WI38 (cell line): ENCODE results near the gene ABCA7.

ENCODE experiments used
- H3K4me3 ChIP-seq: 2 replicates; pipeline ENCODE4 v1.5.1; 2011; ENCODE audit warnings: low read depth, mild to moderate bottlenecking, control low read depth, low read length
- TF ChIP-seq, protein P1 (sequence below): IDR thresholded peaks from 2 replicates; pipeline ENCODE4 v1.5.1; 2012; ENCODE audit warnings: low read depth, mild to moderate bottlenecking, control low read depth, low read length

Gene ABCA7

DNA sequence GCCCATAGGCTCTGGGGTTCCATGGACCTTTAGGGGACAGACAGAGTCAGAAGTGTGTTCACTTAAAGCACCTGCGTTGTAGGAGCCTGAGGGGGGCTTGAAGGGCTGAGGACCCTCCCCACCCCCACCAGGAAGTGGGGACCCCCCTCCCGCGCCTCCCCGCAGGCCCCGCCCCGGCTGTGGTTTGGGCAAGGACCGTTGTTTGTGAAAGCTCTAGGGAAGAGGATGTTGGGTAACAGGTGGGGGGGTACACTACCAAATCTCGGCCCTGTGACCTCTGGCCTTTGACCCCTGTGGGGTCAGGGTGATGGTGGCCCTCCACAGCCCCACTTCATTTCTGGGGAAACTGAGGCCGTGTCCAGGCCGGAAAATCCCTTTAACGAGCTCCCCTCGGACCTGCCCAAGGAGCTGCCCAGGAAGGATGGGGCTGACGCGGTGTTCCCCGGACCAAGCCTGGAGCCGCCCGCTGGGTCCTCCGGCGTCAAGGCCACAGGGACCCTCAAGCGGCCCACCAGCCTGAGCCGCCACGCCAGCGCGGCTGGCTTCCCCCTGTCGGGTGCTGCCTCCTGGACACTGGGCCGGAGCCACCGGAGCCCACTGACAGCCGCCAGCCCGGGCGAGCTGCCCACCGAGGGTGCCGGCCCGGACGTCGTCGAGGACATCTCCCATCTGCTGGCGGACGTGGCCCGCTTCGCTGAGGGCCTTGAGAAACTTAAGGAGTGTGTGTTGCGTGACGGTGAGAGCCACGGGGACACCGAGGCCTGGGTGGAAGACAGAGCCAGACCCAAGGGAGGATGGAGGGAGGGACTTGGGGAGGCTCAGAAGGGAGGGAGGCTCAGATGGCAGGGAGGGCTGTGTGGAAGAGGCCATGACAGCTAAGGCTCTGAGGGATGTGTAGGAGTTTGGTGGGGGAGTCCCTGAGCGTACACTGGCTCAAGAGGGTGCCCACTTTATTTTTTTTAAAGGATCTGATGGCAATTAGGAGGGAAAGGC lies 28.4 kb downstream of the ABCA7 start:
- no peak overlapping the region for H3K4me3 ChIP-seq
- TF ChIP-seq, protein P1, sequence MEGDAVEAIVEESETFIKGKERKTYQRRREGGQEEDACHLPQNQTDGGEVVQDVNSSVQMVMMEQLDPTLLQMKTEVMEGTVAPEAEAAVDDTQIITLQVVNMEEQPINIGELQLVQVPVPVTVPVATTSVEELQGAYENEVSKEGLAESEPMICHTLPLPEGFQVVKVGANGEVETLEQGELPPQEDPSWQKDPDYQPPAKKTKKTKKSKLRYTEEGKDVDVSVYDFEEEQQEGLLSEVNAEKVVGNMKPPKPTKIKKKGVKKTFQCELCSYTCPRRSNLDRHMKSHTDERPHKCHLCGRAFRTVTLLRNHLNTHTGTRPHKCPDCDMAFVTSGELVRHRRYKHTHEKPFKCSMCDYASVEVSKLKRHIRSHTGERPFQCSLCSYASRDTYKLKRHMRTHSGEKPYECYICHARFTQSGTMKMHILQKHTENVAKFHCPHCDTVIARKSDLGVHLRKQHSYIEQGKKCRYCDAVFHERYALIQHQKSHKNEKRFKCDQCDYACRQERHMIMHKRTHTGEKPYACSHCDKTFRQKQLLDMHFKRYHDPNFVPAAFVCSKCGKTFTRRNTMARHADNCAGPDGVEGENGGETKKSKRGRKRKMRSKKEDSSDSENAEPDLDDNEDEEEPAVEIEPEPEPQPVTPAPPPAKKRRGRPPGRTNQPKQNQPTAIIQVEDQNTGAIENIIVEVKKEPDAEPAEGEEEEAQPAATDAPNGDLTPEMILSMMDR, result no peak

DNA sequence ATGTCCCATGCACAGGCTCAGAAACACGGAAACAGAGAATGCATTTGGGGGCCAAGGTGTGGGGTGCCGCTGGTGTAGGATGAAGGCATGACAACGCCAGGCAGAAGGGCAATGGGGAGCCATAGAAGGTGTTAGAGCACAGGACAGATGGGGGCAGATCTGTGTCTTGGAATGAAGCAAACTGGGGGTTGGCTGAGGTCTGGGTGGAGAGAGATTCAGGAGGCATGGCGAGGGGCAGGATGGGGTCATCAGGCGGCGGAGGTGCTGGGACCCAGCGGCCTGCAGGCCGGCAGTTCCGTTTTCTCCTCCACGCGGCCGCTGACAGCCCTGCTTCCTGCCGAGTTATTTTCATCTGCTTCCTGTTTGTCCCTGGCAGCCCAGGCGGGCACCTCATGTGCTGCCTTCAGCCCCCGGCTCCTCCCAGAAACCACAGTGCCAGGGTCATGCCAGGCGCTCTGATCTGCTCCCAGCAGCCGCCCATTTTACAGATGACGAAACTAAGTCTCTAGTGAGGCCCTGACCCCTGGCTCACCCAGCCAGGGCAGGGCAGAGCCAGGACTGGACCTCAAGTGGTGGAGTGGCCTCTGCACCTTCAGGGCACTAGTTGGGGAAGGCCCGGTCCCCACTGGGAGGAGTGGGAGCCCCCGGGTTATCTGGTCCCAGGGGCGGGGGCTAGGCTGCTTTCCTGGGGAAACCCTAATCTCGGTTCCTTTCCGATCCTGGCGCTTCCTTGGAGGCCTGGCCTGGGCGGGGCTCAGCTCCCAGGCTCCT lies 29.3 kb downstream of the ABCA7 start:
- TF ChIP-seq, protein P1, result no peak
- no peak overlapping the region for H3K4me3 ChIP-seq

DNA sequence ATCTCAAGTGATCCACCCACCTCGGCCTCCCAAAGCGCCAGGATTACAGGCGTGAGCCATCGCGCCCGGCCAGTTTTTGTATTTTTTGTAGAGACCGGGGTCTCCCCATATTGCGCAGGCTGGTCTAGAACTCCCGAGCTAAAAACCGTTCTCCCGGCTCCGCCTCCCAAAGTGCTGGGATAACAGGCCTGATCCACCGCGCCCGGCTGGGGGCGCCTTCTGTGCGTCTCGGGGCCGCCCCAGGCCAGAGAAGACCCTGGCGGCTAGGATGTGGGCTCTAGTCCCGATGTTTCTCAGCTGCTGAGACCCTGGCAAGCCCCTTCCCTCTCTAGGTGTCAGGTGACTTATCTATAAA lies 30.6 kb downstream of the ABCA7 start:
- H3K4me3 ChIP-seq, result no peak overlapping the region
- TF ChIP-seq, protein P1, result no peak

- TF ChIP-seq, protein P1, result no peak
- no peak overlapping the region for H3K4me3 ChIP-seq
Observed at GRCh38 chr19:1070931-1071791, 31.3 kb downstream of the ABCA7 start.

GRCh38 chr19:1072371-1073015 lies 32.6 kb downstream of the ABCA7 start:
- TF ChIP-seq, protein P1, result no peak
- no peak overlapping the region for H3K4me3 ChIP-seq

- TF ChIP-seq, protein P1, result no peak
- no peak overlapping the region for H3K4me3 ChIP-seq
Observed at GRCh38 chr19:1073063-1073955, 33.4 kb downstream of the ABCA7 start.
